NCI-H226 (cell line): ENCODE measurements around the gene TMEM140.
A peak's percentile ranks its signal among the peaks of the same experiment; 100 is the strongest.

ENCODE experiments used
- DNase-seq: peaks from one replicate; pipeline ENCODE4 v3.0.0-alpha.2; 2015

Gene TMEM140

DNA sequence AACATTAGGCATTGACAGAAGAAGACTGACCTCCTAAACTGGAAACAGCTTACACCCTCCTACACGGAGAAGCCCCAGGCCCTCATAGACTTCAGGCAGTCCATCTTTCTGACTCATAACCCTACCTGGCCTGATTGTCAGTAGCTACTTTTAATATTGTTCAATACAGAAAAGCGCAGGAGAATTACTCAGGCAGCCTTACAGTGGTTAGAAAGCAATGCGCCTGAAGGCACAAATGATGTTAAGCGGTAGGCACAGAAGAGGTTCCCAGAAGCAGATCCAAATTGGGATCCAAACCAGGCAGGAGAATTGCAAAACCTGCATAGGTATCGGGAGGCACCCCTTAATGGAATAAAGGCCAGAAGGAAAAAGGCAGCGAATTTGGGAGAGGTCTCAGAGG is 28.1 kb downstream of the TMEM140 start:
- no peak for DNase-seq

- DNase-seq: peak; percentile 25
Observed at GRCh38 chr7:135177028-135177696, 29.3 kb downstream of the TMEM140 start.

GRCh38 chr7:135178364-135178763 is 30.5 kb downstream of the TMEM140 start:
- no peak for DNase-seq

- DNase-seq: no peak
Observed at GRCh38 chr7:135179321-135179925, 31.6 kb downstream of the TMEM140 start.

GRCh38 chr7:135180122-135180521 is 32.2 kb downstream of the TMEM140 start:
- DNase-seq: no peak

DNA sequence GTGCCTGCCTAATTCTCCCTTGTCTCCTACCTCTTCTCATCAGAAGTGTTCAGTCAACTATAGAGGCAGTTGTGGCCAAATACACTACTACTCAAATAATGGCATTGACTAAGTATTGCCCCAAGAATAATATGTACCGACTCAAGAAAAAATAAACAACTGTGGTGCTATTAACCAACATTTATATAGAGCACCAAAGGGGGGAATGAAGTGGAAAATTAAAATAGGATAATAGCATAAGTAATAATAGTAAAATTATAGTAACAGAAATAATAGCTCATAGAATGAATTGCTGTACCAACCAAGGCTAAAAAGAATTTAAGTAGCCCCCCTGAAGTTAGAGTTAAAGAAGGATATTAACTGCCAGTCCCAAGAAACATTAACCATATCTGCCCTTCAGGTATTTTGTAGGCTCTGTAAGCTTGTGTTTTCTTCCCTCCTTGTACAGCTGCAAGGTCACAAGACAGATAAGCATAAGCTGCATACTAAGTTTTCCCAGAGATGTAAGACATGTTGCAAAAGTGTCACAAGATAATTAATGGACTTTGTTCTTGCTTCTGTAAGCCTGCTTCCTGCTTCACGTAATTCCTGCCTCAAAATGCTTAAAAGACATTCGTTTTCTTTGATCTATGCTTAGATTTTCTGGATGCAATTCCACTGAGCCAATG is 33.5 kb downstream of the TMEM140 start:
- DNase-seq: no peak

- DNase-seq: no peak
Observed at GRCh38 chr7:135181929-135182678, 34.2 kb downstream of the TMEM140 start.

- DNase-seq: no peak
Observed at GRCh38 chr7:135183478-135183877, 35.6 kb downstream of the TMEM140 start.

DNA sequence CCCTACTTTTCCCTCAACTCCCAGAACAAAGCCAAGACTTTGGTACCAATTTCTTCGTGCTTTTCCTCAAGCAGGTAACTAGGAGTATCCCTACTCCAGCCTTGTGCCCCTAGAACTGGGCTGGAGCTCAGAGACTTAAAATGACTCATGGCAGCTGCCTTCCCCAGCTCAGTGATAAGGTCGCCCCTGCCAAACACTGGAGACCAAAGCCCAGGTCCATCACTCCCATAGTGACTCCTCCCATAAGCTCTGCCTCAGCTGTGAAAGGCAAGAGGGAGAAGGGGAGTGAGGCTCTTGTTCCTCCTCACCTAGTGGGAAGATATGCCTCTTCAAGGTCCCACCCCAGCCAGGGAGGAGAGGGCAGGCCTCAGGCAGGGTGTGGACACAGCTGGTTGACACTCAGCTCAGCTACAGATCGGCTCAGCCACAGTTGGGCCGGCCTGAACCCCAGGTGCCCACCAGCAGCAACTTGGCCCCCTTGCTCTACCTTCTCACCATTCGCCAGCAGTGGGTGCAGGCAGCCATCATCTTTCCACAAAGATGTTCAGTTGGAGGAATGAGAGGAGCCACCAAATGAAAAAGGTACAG is 36.5 kb downstream of the TMEM140 start:
- DNase-seq: no peak

DNA sequence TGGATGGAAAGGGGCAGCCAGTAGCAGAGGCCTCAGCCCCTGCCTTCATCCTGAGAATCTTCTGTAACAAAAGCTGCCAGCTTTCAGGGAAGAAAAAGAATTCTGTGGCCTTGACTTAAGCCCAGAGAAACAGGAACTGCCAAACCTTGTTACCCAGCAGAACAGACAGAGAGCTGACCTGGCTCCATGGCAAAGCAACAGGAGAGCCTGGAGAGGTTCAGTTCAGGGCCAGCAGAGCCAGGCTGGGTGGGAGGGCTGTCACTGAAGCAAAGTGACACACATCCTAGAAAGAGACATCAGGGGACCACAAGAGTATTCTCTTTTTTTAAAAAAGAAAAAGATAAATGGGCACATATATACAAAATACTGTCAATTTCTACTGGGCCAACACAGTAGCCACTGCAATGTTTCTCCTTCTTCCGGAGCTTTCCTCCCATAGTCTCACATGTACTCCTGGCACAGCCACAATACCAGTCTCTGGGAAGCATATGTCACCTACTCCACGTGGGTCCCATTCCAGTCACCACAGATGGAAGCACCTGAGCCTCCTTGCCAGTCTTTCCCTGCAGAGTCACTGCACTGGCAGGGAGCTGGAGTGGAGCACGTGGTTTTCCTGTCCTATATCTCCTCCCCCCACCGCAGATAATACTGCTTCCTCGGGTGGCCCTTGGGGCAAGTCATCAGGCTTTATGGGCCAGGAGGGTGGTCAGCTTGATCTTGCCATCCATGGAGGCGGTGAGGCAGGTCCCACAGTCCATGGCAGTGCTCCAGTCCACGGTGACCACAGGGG is 37.8 kb downstream of the TMEM140 start:
- no peak for DNase-seq

- no peak for DNase-seq
Observed at GRCh38 chr7:135186261-135186540, 38.3 kb downstream of the TMEM140 start.

- no peak for DNase-seq
Observed at GRCh38 chr7:135186841-135187253, 39.0 kb downstream of the TMEM140 start.

- DNase-seq: no peak
Observed at GRCh38 chr7:135188298-135188984, 40.6 kb downstream of the TMEM140 start.

DNA sequence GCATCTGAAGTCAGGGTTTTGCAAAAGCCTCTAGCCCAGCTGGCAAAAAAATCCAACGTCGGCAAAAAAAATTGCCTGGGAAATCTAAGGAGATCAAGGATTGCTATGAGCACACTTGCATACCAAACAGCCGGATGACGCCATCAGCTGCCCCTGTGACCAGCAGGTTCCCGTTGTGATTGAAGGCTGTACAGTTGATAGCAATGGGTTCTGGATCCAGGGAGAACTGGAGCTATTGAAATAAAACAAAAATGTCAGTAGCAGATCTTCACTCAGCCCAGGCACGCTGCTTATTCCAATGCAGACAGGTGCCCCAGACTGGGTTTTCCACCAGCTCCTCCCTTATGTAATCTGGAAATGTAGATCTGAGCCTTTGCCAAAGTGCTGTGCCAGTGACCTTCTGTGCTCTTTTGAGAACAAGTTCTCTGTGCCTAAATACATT is 41.4 kb downstream of the TMEM140 start:
- no peak for DNase-seq

DNA sequence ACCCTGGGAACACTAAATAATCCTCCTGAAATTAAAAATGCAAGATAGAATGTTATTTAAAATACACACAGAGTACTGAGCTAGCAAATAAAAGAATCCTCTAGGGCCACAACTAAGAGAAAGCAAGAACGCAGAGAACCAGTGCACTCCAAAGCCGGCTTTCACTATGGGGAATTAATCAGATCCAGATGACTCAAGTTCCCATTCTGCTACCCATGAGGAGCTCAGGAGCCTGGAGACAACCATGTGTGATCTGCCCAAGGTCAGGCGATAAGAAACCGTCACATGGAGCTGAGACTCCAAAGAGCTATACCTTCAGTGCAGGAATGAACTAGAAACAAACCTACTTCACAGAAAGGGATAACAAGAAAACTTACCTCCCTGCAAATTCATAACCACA is 42.1 kb downstream of the TMEM140 start:
- no peak for DNase-seq

GRCh38 chr7:135190703-135191102 is 42.8 kb downstream of the TMEM140 start:
- DNase-seq: no peak

DNA sequence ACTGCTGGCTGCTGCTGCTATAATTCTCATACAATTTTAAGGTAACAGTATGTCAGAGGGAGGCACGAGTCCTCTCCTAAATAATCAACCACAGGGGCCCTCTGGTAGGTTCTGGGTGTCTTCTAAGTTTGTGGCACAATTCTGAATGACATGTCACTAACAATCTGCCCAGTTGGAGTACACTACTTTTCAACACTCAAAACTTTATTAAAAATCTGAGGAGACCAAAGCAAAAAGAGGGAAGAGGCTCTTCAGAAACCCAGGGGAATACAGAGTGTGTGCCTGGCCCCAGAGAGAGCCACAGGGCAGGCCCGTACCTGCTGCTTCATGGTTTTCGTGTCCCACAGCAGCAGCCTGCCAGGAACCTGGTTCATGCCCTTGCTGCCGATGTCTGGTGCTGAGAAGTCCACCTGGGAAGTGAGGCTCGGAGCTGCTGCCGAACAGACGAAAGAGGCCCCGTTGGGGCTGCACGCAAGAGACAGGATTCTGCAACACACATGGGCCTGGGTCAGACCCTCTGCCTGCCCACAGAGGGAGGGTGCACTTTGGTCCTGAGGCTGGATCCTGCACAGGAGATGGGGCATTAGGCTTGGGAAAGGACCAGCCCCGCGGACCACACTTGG is 45.2 kb downstream of the TMEM140 start:
- DNase-seq: no peak

GRCh38 chr7:135193615-135194081 is 45.8 kb downstream of the TMEM140 start:
- DNase-seq: no peak

DNA sequence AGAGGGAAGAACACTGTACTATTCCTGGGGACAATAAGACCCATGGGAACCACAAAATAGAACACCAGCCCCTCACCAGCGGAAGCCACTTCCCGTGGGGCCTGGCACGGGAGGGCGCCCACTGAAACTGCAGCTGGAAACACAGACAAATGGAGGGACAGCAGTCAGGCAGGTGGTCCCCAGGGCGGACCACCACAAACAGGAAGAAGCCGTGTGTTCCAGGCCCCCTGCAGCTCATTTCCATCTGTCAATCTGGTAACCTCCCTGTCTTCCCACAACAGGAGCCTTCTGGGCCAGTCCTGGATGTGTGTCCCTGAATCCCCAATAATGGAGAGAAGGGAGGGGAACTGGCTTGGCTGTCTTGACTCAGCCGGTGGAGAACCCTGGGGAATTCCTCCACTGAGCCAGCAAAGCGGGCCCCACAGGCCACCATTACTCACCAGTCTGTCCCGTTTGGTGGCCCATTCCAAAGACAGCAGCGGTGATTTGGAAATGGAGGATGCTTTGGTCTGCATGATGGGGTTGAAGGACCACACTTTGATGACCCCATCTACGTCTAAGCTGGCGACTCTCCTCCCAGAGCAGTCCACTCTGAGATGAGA is 46.7 kb downstream of the TMEM140 start:
- DNase-seq: no peak

- DNase-seq: no peak
Observed at GRCh38 chr7:135195156-135195555, 47.3 kb downstream of the TMEM140 start.
